BLaER1 (cell line): ENCODE results near the gene KATNA1.
"Not testable (repeated sequence)": the region's sequence is repeated elsewhere in the genome, so short reads cannot be mapped to it uniquely, and the experiment has no call there.

Experiments
- H3K27ac ChIP-seq: shearing (Covaris generic); formaldehyde crosslinking; 2 replicates; pipeline ENCODE4 v1.8.1; 2022
- H3K27me3 ChIP-seq: shearing (Covaris generic); formaldehyde crosslinking; 2 replicates; pipeline ENCODE4 v1.8.1; 2022
- H3K36me3 ChIP-seq: shearing (Covaris generic); formaldehyde crosslinking; 2 replicates; pipeline ENCODE4 v1.8.1; 2022
- H3K4me1 ChIP-seq: shearing (Covaris generic); formaldehyde crosslinking; 2 replicates; pipeline ENCODE4 v1.8.1; 2022
- H3K4me2 ChIP-seq: shearing (Covaris generic); formaldehyde crosslinking; 2 replicates; pipeline ENCODE4 v1.8.1; 2022
- H3K4me3 ChIP-seq: shearing (Covaris generic); formaldehyde crosslinking; 2 replicates; pipeline ENCODE4 v1.8.1; 2022
- H3K9ac ChIP-seq: shearing (Covaris generic); formaldehyde crosslinking; 2 replicates; pipeline ENCODE4 v1.8.1; 2022
- H3K9me3 ChIP-seq: shearing (Covaris generic); formaldehyde crosslinking; 2 replicates; pipeline ENCODE4 v1.8.1; 2022
- H4K20me1 ChIP-seq: shearing (Covaris generic); formaldehyde crosslinking; 2 replicates; pipeline ENCODE4 v1.8.1; 2022
- Cebpa-rat ChIP-seq: shearing (Covaris generic); IDR thresholded peaks from 2 replicates; pipeline ENCODE4 v1.8.1; 2022

Gene KATNA1

DNA sequence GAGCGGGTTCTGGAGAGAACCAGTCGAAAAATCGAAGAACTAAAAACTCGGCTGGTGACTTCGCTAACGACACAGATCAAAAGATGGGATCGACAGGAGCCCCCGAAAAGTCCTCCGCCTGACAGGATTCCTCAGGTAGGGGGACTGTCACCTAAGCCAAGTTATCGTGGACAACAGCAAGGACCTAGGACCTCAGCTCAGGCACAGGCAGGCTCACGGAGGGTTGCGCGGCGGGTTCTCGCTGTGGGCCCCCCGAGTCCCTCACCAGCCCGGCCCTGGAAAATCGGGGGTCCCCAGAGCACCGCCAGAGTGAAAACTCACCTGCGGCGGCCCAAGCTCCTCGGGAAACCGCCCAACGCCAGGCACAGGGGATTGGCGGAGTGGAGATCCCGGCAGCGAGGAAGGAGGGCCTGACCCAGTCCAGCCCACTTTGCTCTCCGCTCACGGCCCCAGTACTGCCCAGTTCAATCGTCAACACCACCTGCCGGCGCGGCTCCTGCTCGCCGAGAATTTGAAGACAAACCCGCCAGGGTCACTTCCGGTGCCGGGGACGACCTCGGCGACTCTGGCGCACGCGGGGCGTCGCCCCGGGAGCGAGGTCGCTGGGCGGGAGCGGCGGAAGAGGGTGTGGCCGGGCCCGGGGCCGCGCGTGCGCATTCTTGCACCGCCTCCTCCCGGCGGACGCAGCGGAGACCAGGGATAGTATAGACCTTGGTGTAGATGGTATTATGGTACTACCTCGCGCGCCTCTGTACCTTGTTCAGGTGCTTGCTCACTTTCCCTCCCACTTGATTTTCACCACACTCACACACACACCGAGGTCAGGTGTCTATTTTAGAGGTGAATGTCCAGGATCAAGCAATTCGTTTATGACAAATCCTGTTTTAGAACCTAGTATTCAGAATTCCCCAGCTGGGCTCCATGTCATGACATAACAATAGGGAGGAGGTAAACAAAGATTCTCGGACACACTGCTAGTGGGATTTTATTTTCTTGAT lies at the start of gene KATNA1:
TSS of gene KATNA1 (minus strand) at position 567 of the 998 bp plus-strand sequence. CDS start 10,167 bp downstream, outside the sequence.
- H3K9ac ChIP-seq, result peak within 1 kb of the TSS; percentile 84
- H3K27me3 ChIP-seq, result no peaks in the 10 kb centered on the region
- H3K27ac ChIP-seq, result peak within 1 kb of the TSS; percentile 82
- peaks cover 2% of the 10 kb centered on the region; the same call in 1 of the 2 replicates for H3K36me3 ChIP-seq
- peaks cover 22% of the 10 kb centered on the region for H3K4me1 ChIP-seq
- 0 out of 2 replicates have a peak, but pooled peaks cover 13% of the 10 kb centered on the region for H4K20me1 ChIP-seq
- no peak for TF ChIP-seq Cebpa-rat
- peak within 1 kb of the TSS; percentile 86 for H3K4me3 ChIP-seq
- no peaks in the 10 kb centered on the region for H3K9me3 ChIP-seq
- peak within 1 kb of the TSS; percentile 83 for H3K4me2 ChIP-seq

DNA sequence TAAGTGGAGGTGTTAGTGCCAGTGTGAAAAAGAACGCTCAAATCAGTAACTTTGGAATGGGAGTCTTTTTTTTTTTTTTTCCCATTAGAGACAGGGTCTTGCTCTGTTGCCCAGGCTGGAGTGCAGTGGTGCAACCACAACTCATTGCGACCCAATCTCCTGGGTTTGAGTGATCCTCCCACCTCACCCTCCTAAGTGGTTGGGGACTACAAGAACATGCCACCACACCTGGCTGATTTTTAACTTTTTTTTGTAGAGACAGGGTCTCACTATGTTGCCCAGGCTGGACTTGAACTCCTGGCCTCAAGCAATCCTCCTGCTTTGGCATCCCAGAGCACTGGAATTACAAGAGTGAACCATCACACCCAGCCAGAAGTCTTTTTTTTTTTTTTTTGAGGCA lies 49.7 kb upstream of the KATNA1 start:
- TF ChIP-seq Cebpa-rat, result no peak

DNA sequence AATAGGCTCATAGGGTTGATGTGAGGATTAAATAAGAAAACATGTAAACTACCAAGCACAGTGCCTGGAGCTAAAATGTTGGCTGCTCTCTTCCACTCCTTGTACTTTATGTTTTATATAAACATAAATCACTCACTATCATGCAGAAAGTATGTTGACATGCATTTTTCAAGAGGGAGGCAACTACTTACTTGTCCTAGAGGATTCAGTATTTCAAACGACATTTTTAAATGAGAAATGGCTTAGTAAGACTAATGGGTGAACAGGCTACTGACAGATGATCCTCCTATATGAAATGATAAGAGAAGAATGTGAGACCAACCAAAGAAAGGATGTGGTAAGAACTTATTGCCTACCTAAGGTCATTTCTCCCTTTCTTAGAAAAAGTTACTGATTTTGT lies 48.4 kb upstream of the KATNA1 start:
- Histone ChIP-seq H3K27ac (no peak overlapping the region), H3K4me3 (no peak overlapping the region), H3K36me3 (peaks cover 83% of the 10 kb centered on the region), H4K20me1 (peaks cover 97% of the 10 kb centered on the region), H3K9ac (no peak overlapping the region), H3K4me1 (no peaks in the 10 kb centered on the region), H3K9me3 (no peaks in the 10 kb centered on the region), H3K27me3 (no peaks in the 10 kb centered on the region), H3K4me2 (no peak overlapping the region)
- TF ChIP-seq Cebpa-rat, result no peak

More for the DNA sequence above, 49.7 kb upstream of the KATNA1 start:
- Histone ChIP-seq H3K4me1 (no peaks in the 10 kb centered on the region), H3K27me3 (no peaks in the 10 kb centered on the region), H4K20me1 (peaks cover 97% of the 10 kb centered on the region), H3K9ac (no peak overlapping the region), H3K27ac (no peak overlapping the region), H3K4me3 (no peak overlapping the region), H3K9me3 (no peaks in the 10 kb centered on the region), H3K4me2 (no peak overlapping the region), H3K36me3 (peaks cover 81% of the 10 kb centered on the region)

DNA sequence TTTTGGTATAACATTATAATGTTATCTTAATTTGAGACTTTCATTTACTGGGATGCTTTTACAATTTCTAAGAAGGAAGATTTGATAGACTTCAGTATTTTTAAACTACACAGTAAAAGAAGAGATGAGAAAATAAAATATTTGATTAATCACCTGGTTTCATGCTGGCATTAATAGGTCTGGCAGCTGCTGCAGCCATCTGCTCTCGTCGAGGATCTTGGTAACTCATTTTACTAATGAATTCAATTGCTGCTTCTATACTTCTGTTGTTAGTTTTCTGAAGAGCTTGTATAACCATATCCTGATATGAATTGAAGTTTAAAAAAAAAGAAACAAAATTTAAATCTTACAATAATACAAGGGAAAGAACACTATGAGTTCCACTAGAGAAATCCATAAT lies 46.4 kb upstream of the KATNA1 start:
- Histone ChIP-seq H3K9me3 (no peaks in the 10 kb centered on the region), H3K27ac (no peak overlapping the region), H4K20me1 (peaks cover 99% of the 10 kb centered on the region), H3K4me2 (no peak overlapping the region), H3K9ac (no peak overlapping the region), H3K4me1 (no peaks in the 10 kb centered on the region), H3K27me3 (no peaks in the 10 kb centered on the region), H3K36me3 (peaks cover 85% of the 10 kb centered on the region), H3K4me3 (no peak overlapping the region)
- no peak for TF ChIP-seq Cebpa-rat

DNA sequence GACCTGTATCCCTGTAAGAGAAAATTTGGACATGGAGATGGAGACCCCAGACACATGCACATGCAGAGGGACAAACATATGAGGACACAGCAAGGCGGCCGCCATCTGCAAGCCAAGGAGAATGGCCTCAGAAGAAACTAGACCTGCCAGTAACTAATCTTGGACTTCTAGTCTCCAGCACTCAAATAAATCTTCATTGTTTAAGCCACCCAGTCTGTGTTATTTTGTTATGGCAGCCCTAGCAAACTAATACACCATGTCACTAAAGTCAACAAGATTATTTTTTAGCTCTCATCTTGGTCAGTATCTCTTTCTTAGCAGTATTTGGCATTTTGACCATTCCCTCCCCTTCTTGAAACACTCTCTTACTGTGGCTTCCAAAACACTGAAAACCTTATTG lies 42.7 kb upstream of the KATNA1 start:
- peaks cover 97% of the 10 kb centered on the region for H3K36me3 ChIP-seq

DNA sequence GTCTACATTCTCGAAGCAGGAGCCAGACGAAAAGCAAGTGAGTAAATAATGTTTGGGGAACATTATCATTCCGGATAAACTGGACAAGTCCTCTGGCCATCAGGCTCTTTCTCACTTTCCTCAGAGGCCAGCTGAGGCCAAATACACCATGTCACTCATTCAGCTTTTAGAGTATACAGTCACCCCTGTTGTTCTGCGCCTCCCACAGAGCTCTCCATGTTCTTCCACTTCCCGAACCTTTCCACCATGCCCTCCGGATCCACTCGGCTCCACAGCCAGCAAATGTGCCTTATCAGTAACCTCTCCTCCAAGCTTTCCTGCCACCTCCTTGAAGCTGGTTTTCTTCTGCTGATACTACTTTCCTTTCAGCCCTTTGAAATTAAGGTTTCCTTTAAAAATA lies 37.7 kb upstream of the KATNA1 start:
- Histone ChIP-seq H3K27ac (no peak overlapping the region), H3K9ac (no peak overlapping the region), H3K36me3 (peaks cover 88% of the 10 kb centered on the region), H4K20me1 (peaks cover 92% of the 10 kb centered on the region), H3K4me1 (no peaks in the 10 kb centered on the region), H3K9me3 (no peaks in the 10 kb centered on the region), H3K4me2 (no peak overlapping the region), H3K4me3 (no peak overlapping the region), H3K27me3 (no peaks in the 10 kb centered on the region)
- TF ChIP-seq Cebpa-rat, result no peak

More for the DNA sequence above, 42.7 kb upstream of the KATNA1 start:
- Histone ChIP-seq H3K4me2 (no peak overlapping the region), H3K27me3 (no peaks in the 10 kb centered on the region), H3K4me3 (no peak overlapping the region), H4K20me1 (peaks cover 97% of the 10 kb centered on the region), H3K9ac (no peak overlapping the region), H3K27ac (no peak overlapping the region), H3K9me3 (no peaks in the 10 kb centered on the region), H3K4me1 (no peaks in the 10 kb centered on the region)
- no peak for TF ChIP-seq Cebpa-rat

DNA sequence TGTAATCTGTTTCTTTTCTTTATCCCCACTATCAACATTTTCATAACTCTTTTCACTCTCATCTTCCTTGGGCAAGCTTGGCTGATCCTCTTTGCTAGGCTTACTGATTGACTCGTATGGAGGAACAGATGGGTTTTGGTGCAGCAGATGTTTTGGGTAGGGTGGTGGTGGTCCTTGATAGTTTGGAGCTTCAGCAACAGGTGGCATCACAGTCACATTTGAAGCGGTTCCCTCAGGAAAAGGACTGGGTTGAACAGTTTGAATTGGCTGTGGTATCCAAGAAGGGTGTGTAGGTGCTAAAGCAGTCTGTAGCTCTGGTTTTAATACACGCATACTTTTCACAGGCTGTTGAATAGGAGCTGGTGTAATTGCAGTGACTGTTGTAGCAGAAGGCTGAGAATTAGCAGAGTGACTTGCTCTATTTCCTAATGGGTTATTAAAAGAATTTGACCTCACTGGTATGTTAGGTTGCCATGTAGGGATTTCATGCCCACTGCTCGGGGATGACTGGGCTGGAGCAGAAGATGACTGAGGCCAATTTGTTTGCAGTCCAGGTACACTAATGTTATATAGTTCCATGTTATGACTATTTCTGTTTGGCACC lies 34.8 kb upstream of the KATNA1 start:
- Histone ChIP-seq H3K27ac (no peak overlapping the region), H3K9ac (no peak overlapping the region), H3K36me3 (peaks cover 86% of the 10 kb centered on the region), H3K4me2 (no peak overlapping the region), H3K4me1 (no peaks in the 10 kb centered on the region), H3K9me3 (no peaks in the 10 kb centered on the region), H4K20me1 (peaks cover 76% of the 10 kb centered on the region), H3K4me3 (no peak overlapping the region), H3K27me3 (no peaks in the 10 kb centered on the region)
- TF ChIP-seq Cebpa-rat, result no peak

DNA sequence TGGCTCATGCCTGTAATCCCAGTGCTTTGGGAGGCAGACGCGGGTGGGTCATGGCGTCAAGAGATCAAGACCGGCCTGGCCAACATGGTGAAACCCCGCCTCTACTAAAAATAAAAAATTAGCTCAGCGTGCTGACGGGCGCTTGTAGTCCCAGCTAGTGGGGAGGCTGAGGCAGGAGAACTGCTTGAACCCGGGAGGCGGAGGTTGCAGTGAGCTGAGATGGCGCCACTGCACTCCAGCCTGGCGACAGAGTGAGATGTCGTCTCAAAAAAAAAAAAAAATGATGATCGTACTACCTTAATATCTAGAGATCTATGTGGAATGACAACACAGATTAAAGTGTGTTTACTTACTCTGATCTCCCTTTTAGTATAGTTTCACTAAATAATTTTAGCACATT lies 33.3 kb upstream of the KATNA1 start:
- H3K27me3 ChIP-seq, H3K27ac ChIP-seq, H3K9me3 ChIP-seq, H3K4me3 ChIP-seq, H3K9ac ChIP-seq, H3K4me2 ChIP-seq, H3K4me1 ChIP-seq: not testable (repeated sequence)
- peaks cover 87% of the 10 kb centered on the region for H3K36me3 ChIP-seq
- peaks cover 63% of the 10 kb centered on the region for H4K20me1 ChIP-seq

DNA sequence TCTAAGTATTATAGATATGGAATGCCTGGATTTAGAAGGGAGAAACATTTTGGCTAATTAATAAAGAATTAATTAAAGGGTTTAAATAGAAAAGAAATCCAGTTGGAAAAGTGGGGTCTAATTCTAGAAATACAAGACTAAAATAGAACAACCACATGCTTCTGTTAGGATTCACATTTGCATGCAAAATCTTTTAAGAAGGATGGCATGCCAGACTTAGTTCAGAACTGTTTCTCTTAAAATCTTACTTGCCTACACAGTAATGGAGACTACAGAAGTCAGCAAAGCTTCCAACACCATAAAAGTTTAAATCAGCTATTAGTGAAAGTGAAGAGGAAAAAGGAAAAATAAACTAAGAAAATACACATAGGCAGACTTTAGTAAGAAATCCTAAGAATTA lies 32.7 kb upstream of the KATNA1 start:
- H3K36me3 ChIP-seq, result peaks cover 87% of the 10 kb centered on the region

DNA sequence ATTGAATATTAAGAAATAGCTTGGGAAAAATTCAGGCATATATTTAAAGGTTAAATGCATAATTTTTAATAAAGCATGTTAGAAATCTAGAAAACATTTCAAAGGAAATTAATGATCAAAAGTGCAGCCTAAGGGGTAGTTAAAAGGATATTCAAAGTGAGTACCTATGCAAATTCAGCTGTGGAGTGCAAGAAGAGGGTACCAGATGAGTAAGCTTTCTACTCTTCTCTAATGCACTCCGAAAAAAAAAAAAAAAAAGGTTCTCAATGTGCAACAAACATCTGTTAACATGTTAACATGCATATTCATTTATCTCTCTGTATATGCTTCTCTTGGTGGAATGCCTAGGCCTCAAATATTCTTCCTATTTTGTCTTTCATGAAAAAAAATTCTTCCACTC lies 32.0 kb upstream of the KATNA1 start:
- Histone ChIP-seq H4K20me1 (peaks cover 50% of the 10 kb centered on the region), H3K36me3 (peaks cover 90% of the 10 kb centered on the region)

More for the DNA sequence above, 32.7 kb upstream of the KATNA1 start:
- Histone ChIP-seq H3K4me2 (no peak overlapping the region), H3K4me3 (no peak overlapping the region), H4K20me1 (peaks cover 57% of the 10 kb centered on the region), H3K27ac (no peak overlapping the region), H3K27me3 (no peaks in the 10 kb centered on the region), H3K4me1 (no peaks in the 10 kb centered on the region), H3K9ac (no peak overlapping the region), H3K9me3 (no peaks in the 10 kb centered on the region)
- no peak for TF ChIP-seq Cebpa-rat

DNA sequence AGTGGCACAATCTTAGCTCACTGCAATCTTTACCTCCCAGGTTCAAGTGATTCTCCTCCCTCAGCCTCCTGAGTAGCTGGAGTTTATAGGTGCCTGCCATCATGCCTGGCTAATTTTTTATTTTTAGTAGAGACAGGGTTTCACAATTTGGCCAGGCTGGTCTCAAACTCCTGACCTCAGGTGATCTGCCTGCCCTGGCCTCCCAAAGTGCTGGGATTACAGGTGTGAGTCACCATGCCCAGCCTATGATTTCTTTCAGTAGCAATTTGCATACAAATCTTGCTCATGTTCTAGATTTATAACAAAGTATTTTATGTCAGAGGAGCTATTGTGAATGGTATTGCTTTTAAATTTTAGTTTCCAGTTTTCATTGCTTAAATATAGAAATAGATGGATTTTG lies 23.8 kb upstream of the KATNA1 start:
- not testable (repeated sequence) for H3K4me2 ChIP-seq, H4K20me1 ChIP-seq, H3K4me1 ChIP-seq, H3K4me3 ChIP-seq, H3K27ac ChIP-seq, H3K27me3 ChIP-seq, H3K9ac ChIP-seq, H3K9me3 ChIP-seq
- H3K36me3 ChIP-seq, result peaks cover 93% of the 10 kb centered on the region

More for the DNA sequence above, 32.0 kb upstream of the KATNA1 start:
- Histone ChIP-seq H3K4me3 (no peak overlapping the region), H3K9me3 (no peaks in the 10 kb centered on the region), H3K27me3 (no peaks in the 10 kb centered on the region), H3K4me2 (no peak overlapping the region), H3K4me1 (no peaks in the 10 kb centered on the region), H3K9ac (no peak overlapping the region), H3K27ac (no peak overlapping the region)
- no peak for TF ChIP-seq Cebpa-rat
